Stimulated activated CD8-positive, alpha-beta memory T cell treated with anti-CD3 and anti-CD28 coated beads, Interleukin-4, amount 100 ng/mL, for 24 hours (primary cell): Measurements from ENCODE around the gene BATF2.
"Not testable (repeated sequence)": the region's sequence is repeated elsewhere in the genome, so short reads cannot be mapped to it uniquely, and the experiment has no call there.

Experiments used
- DNase-seq: peaks from one replicate; pipeline ENCODE4 v3.0.0-alpha.2; 2020; ENCODE audit warnings: low read depth

The BATF2 gene

DNA sequence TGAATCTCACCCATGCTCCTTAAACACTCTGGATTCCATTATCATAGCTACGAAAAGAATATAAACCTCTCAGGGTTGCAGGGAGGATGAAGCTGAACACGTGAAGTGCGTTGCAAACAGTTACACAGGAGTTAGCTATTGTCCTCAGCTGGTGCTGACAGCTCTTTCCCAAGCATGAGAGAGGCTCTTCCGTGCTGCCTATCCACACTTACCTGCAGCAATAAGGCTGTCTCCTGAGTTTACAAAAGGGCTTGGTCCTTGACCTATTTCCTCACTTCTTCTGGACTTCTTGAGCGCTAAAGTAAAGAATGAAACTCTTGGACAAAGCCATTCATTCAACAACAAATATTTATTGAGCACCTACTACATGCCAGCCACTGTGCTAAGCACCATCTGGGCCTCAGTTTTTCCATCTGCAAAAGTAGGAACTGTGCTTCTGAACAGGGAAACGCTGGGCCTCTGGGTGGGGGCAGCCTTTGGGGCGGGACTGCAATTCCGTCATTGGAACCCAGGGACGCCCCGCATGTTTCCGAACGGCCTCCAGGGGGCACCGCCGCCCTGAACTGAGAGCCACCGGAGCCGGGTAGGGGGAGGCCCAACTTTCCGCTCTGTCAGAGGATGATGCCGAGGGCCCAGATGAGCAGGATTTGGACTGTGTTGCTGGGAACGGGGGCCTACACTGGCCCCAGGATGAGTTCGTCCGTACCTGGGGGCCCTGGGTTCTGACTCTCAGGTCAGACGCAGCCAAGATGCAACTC, 16.5 kb upstream of the BATF2 start:
- peak; percentile 86 for DNase-seq

DNA sequence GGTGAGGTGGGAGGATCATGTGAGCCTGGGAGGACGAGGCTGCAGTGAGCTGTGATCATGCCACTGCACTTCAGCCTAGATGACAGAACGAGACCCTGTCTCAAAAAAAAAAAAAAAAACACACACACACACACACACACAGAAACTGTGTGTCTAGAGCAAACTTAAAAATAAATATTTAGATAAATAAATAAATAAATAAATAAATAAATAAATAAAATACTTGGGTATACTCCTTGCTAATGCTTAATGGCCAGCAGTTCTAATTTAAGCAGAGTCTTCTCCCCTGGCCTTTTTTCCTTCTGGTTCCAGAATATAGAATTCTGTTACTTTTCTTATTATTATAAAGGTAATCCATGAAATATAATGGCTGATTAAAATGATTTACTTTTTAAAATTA, 12.1 kb upstream of the BATF2 start:
- DNase-seq: no peak

DNA sequence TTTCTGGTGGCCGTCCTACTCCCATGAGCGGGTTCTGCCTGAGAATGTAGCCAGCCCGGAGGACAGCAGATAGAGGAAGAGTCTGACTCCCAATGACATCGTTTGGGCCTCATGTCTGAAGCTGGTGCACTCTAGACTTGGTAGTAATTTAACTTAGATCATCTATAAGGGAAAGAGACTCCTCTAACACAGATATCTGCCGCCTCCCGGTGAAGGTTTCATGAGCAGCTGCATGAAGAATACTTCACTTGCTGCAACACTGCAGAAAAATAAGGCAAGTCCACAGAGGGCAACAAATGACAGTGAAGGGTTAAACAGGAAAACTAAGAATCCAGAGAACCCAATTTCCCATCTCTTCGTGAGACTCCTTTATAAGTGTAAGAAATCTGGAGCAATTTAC, 11.2 kb upstream of the BATF2 start:
- DNase-seq: no peak

DNA sequence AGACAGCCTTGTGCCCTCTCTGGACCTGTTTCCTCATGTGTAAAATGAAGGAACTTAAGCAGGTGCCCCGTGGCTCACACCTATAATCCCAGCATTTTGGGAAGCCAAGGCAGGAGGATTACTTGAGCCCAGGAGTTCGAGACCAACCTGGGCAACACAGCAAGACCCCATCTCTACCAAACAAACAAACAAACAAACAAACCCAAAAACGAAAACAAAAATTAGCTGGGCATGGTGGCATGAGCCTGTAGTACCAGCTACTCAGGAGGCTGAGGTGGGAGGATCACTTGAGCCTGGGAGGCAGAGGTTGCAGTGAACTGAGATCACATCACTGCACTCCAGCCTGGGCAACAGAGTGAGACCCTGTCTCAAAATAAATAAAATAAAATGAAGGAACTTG, 7.2 kb upstream of the BATF2 start:
- not testable (repeated sequence) for DNase-seq

DNA sequence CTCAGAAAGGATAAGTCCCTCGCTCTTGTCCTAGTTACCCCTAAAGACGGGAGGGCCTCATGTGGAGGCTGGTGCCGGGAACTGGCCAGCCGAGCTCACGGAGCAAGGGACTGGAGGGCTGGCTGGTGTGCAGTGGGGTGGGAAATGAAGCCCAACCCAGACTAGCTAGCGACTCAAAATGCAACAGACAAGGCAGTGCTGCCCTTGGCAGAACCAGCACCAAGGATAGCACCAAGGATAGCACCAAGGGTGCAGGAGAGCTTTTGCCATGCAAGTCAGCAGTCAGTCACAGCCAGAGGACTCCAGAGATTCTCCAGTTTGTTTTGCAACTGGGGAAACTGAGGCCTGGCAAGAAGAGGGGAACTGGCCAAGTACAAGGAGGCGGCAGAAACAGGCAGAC, 6.5 kb upstream of the BATF2 start:
- no peak for DNase-seq

DNA sequence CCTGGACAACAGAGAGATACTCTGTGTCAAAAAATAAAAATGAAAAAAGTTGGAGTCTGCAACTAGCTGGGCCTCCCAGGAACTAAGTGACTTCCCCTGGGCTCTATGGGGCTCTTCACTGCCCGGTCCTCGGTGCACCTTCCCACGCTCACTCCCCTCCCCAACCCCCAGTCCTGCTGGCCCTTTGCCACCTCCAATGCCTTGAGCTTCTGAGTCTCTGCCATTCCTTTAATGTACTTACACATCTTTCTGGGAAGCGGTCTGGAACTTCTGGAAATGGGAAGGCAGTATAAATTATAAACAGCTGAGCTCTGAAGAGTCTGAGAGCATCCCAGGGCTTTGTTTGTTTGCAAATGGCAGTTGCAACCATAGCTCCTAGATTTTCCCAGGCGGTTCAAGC, 5.9 kb upstream of the BATF2 start:
- DNase-seq: no peak

DNA sequence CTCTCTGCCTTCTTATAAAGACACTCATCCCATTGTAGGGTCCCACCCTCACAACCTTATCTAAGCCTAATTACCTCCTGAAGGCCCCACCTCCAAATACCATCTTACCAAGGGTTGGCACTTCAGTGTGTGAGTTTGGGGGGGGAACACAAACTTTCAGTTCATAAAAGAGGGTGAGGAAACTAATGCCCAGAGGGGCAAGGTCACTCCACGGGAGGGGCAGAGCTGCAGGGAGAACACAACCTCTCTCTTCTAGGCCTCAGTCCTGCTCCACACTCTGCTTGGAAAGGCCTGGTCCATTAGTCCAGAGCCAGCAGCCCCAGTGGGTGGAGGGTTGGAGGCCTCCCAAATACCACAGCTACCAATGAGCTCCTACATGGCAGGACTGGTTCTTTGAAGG, 2.7 kb upstream of the BATF2 start:
- DNase-seq: no peak

DNA sequence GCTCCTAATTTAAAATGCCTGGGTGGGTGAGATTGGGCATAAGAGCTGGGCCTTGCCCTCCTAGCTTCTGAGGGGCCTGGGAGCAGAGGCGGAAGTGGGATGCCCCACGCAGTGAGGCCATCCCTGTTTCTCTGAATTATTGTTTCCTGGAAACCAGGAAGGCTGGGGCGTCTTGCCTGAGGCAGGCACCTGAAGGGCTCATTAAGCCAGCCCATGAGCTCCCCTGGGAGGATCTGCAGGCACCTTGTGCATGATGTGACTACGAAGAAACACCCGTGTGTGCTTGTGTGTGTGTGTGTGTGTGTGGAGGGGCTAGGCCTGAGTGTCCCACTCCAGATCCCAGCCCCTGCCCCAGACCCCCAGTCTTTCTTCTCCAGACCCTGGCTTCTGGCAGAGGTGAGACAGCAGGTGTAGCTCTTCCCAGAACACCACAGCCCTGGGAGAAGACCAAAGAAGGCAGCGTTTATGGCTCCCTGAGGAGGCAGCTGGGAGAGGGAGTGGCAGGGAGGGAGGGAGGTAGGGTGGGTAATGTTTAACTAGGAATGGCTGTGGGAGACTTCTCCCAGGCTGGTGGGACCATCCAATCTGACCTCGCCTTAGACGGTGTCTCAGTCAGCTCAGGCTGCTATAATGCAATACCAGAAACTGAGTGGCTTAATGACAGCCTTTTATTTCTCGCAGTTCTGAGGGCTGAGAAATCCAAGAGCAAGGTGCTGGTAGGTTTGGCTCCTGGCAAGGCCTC, 2.1 kb upstream of the BATF2 start:
- DNase-seq: no peak

DNA sequence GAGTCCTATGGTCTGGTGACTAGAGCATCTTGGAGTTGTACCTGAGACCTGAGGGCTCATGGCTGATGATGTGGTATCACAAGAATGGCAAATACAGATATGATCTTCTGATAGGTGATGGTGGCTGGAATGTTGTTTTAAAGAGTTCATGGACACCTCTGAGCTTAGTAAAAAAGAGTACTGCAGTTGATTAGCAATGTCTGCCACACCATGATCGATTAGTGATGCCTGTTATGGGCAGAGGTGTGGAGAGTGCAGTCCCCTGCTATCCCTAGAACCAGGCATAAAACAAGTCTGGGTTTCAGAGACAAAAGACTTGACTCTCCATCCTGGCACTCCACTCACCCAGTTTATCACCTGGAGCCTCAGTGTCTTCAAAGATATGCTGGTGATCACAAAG, 1.4 kb upstream of the BATF2 start:
- no peak for DNase-seq

DNA sequence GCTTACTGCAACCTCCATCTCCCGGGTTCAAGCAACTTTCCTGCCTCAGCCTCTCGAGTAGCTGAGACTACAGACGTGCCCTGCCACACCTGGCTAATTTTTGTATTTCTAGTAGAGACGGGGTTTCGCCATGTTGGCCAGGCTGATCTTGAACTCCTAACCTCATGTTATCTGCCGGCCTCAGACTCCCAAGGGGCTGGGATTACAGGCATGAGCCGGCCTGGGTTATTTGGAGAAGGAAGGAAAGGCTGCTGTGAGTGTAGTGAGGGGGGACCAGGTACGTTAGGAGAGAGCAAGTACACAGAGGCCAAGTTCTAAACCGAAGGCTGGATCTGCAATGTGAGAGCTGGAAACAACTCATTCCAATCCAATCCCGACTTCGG, 453 bp downstream of the BATF2 start:
- no peak for DNase-seq

DNA sequence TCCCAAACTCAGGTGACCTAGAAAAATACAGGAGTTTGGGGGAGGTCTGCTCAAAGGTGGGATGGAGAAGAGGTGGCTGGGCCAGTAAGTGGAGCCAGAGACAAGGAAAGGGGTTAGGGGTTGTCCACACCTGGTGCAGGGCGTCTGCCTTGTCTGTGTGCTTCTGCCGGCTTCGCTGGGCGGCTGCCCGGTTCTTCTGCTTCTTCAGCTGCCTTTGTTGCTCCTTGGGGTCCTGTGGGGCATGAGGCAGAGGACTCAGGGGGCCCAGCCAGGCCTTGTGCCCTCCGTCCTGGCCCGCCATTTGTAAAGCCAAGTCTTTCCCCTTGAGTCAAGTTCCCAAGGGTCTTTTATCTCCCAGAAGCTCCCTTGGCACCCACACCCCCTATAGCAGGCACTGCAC, 2.5 kb downstream of the BATF2 start:
- DNase-seq: no peak

DNA sequence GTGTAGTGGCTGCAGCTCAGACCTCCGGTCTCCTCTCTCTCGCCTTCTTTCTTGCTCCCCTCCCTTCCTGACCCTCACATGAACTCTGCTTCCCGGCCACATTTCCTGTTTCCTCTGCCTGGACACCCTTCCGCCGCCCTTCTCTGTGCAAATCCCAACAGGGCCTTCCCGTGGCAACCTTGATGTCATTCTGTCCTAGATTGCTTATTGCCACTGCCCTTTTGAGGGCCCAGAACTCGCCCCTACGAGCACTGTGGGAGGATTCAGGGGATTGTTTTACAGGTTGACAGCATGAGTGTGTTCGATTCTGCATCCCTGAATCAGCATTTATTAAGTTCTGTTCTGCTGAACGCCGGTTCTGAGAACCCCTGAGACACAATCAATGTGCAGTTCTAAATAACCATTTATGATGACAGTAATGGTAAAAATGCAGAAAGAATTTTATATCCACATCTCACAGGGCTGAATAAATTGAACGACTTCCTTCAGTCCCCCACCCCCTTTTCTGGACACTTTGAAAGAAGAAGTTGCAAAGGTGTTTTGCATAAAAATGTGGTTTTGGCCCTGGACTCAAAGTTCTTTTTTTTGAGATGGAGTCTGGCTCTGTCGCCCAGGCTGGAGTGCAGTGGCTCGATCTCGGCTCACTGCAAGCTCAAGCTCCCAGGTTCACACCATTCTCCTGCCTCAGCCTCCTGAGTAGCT, 6.4 kb downstream of the BATF2 start:
- no peak for DNase-seq

DNA sequence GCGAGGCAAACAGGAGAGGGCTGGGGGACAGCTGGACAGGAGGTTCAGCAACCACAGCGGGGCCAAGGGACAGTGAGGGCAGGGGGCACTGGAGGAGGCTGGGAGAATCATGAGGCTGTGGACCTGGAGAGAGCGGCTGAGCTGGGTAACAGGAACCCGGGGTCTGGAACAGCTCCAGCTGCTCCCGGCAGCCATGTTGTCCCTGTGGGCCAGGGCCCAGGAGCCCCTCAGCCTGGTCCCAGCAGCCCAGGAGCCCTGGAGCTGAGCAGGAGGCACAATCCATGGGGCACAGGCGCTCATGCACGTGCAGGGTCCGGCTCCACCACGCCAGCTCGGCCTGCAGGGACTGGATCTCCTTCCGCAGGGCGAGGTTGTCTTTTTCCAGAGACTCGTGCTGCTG, 7.4 kb downstream of the BATF2 start:
- DNase-seq: no peak

DNA sequence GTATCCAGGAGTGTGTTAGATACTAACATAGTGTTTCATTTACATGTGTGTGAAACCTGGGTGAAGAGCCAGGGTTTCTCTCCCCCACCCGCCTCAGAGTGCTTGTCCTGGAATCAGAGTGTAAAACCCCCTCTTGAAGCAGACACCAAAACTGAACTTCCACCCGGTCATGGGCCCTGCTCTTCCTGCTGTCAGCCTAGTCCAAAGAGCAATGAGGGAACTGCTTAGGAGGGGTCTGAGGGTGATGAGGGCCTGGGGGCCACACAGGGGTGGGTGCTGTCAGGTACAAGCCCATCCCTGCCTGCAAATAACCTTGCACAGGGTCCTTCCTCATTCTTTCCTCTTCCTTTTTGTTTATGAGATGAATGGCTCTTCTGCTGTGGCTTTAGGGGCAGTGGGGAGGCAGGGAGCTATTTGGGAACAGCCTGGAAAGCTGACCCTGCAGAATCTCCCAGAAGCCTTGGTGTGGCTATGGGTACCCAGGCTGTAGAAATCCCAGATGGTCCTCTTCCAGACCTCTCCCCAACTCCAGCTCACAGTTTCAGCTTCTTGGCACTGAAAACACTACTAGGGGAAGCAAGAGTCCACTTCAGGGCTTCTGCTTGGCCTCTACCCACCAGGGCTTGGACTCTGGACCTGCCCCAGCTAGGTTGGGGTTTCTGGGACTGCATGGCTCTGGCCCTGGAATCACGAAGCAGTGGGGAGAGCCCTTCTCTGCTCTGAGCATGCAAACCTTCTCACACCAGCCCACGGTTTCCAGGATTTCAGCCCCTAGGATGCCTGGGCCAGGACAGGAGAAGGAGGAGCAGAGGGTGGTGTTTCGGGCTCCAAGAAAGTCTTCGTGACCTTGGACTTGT, 8.5 kb downstream of the BATF2 start:
- DNase-seq: no peak

DNA sequence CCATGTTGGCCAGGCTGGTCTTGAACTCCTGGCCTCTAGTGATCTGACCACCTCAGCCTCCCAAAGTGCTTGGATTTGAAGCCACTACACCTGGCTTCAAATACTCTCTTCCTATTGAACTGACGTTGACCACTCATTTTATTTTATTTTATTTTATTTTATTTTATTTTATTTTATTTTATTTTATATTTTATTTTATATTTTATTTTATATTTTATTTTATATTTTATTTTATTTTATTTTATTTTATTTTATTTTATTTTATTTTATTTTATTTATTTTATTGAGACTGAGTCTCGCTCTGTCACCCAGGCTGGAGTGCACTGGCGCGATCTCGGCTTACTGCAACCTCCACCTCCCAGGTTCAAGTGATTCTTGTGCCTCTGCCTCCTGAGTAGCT, 13.4 kb downstream of the BATF2 start:
- not testable (repeated sequence) for DNase-seq

DNA sequence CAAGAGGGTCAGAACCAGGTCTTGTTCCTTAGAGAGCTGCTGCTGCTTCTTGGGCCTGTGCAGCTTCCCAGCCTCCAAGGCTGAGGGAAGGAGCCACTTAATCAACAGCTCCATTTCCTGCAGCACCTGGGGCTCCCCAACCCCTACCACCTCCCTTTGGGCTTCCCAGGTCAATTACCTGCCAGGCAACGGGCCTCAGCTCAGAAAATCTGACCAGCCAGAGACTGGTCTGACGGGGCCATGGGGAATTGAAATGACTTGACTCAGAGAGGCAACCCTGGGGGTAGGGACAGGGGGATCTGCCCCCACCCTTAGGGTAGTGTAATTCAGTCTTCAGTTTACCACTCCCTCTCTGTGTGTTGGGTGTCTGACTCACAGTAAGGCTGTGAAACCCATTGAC, 20.1 kb downstream of the BATF2 start:
- no peak for DNase-seq

DNA sequence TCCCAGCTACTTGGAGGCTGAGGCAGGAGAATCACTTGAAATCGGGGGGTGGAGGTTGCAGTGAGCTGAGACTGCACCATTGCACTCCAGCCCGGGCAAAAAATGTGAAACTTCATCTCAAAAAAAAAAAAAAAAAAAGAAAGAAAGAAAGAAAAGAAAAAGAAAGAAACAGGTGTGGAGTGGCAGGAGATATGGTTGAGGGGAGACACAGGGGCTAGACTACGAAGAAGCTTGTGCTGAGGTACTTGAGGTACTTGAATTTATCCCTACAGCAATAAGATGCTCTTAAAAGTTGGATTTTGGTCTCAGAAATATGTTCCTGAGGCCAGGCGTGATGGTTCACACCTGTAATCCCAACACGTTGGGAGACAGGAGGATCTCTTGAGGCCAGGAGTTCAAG, 22.6 kb downstream of the BATF2 start:
- DNase-seq: no peak

DNA sequence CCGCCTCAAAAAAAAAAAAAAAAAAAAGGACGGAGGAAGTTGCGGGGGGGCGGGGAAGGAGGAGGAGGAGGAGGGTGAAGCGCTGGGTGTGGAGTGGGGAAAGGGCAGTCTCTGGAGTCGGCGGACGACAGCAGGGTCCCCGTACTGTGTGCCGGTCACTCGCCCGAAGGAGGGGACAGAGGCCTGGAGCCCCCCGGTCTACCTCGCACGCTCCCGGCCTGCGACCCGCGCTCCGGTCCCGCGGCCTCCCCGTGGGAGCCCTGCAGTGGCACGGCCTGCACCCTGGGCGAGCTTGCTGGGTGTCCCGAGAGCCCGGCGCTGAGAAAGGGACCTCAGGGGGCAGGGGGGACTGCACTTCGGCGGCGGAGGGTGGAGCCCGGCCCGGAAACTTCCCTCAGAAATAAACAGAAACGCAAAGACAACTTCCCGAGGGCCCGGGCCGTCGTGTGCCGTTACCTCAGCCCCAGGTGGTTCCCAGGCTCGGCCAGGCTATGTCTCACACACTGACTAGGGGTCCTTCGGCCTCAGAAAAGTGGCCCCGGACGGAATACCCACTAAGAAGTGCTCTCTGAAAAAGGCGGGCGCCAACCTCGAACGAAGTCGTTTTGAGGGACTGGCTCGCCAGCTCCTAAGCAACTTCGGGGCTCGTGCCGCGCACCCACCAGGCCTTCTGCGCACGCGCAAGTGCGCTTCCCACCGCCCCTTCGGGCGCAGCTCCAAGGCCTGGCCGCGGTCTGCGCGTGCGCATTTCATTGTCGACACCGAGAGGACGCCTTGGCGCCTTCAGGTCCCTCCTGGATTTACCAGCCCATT, 25.1 kb downstream of the BATF2 start, which contains the start of gene MAJIN:
Gene MAJIN (minus strand): TSS at position 688 of the 813 bp plus-strand sequence. CDS start 12,703 bp downstream, outside the sequence.
- DNase-seq: peak; percentile 79

DNA sequence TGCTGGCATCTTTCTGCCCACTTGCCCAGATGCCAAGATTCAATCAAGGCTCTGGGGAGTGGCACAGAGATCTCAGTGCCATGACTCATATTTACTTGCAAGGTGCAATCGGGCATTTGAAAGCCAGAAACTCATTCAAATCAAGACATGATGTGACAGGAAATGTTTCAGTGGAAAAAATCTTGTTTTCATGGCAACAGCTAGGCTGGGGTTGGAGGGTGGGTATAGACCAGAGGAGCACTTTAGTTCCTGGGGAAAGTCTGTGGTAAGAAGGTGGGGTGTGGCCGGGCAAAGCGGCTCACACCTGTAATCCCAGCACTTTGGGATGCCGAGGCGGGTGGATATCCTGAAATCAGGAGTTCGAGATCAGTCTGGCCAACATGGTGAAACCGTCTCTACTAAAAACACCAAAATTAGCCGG, 26.0 kb downstream of the BATF2 start:
- no peak for DNase-seq

DNA sequence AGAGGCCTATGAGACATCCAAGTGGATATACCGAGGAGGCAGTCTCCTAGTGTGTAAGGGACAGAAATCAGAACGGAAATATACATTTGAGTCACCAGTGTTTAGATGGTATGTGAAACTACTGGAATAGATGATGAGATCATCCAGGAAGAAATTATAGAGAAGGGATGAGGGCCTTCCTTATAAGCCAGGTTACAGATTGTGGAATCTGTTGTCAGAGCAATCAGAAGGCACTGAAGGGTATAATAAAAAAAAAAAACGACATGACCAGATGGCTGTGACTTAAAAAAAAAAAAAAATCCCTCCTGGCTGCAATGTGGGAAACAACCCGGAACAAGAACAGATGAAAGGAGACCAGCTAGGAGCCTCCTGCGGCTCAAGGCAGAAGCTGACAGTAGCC, 27.6 kb downstream of the BATF2 start:
- no peak for DNase-seq

DNA sequence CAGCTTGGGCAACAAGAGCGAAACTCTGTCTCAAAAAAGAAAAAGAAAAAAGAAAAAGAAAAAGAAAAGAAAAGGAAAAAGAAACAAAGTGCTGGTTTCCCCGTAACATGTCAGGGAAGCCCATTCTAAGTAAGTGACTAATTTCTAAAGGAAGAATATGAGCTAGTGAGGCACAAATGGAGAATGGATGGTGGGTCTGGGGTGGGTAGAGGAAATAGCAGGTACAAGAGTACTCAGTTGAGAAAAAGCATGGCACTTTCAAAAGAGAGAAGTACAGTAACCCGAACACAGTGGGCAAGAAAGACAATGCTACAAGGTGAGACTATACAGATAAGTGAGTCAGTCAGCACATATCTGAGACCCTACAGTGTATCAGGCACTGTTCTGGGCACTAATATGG, 29.4 kb downstream of the BATF2 start:
- no peak for DNase-seq
